Heart left ventricle (tissue), 16 donors: ENCODE data around the gene AIF1L. TPM values are rescaled to one million over a fixed set of nuclear protein-coding genes. Genes with fewer than 3 reads are reported as not detected.

Experiments
- ATAC-seq, 4 donors: fragments of 200-7000 bp; cut with Tn5 transposase; one replicate each; pipeline ENCODE4 v1.9.1; 2020 to 2022; ENCODE audit warnings: moderate library complexity in 4 of 4, mild to moderate bottlenecking in 3 of 4, moderate number of reproducible peaks in 1 of 4
- DNase-seq, 5 donors: peaks; one replicate each; pipeline ENCODE4 v3.0.0-alpha.2; 2020
- H3K27ac ChIP-seq, 12 donors: fragments of 200-600 bp; sonication (generic) in 4 of 12; one replicate each; pipeline versions ENCODE4 v1.5.0 to v1.8.0; 2016 to 2022; ENCODE audit warnings: mild to moderate bottlenecking in 2 of 12
- H3K27me3 ChIP-seq, 9 donors: fragments of 200-600 bp; sonication (generic) in 2 of 9; one replicate each; pipeline versions ENCODE4 v1.5.1 to v1.8.0; 2016 to 2022; ENCODE audit warnings: mild to moderate bottlenecking in 3 of 9
- H3K36me3 ChIP-seq, 9 donors: fragments of 200-600 bp; sonication (generic) in 2 of 9; one replicate each; pipeline versions ENCODE4 v1.5.0 to v1.8.0; 2018 to 2022; ENCODE audit warnings: mild to moderate bottlenecking in 2 of 9
- H3K4me1 ChIP-seq, 12 donors: fragments of 200-600 bp; sonication (generic) in 4 of 12; one replicate each; pipeline versions ENCODE4 v1.5.0 to v1.8.0; 2016 to 2022; ENCODE audit warnings: mild to moderate bottlenecking in 3 of 12
- H3K4me3 ChIP-seq, 12 donors: fragments of 200-600 bp; sonication (generic) in 4 of 12; one replicate each; pipeline versions ENCODE4 v1.5.0 to v1.8.0; 2017 to 2022; ENCODE audit warnings: mild to moderate bottlenecking in 9 of 12, moderate library complexity in 4 of 12
- H3K9me3 ChIP-seq, 12 donors: fragments of 200-600 bp; sonication (generic) in 4 of 12; one replicate each; pipeline versions ENCODE4 v1.5.0 to v1.8.0; 2016 to 2022; ENCODE audit warnings: mild to moderate bottlenecking in 1 of 12
- POLR2A ChIP-seq, 2 donors: fragments of 450-650 bp; IDR thresholded peaks; one replicate each; pipeline ENCODE4 v1.6.1; 2017; ENCODE audit warnings: antibody characterized with exemption in 2 of 2, mild to moderate bottlenecking in 2 of 2, moderate library complexity in 2 of 2
- WGBS, 4 donors: extraction: QIAGEN DNeasy Blood & Tissue Kit in 2 of 4; methylation state at CpG; one replicate each; pipeline versions ENCODE4 v1.1.5 to v1.1.7; 2013 to 2018; 5-methylcytosine and 5-hydroxymethylcytosine counted together
- intact Hi-C, 10 donors: fragments of 100-400 bp; cut with DNase I; formaldehyde crosslinking; loops; one replicate each; pipeline versions ENCODE4 v1.11.1 to v1.14.2; 2022
- long read RNA-seq, 3 donors: library from polyadenylated mRNA; unstranded; transcript quantifications; one replicate each; pipeline ENCODE4 v2.0.0, GENCODE V29; 2020 to 2021
- polyA plus RNA-seq, 2 donors: library from polyadenylated mRNA; stranded (reverse); fragments of 200-250 nt; gene quantifications; one replicate each; pipeline ENCODE4 v1.2.3, GENCODE V29; 2013
- total RNA-seq, 9 donors: library from RNA; depleted of rRNA in 2 of 9; stranded (reverse); fragments of >200 nt in 2 of 9; fragmentation: NEBNext Ultra II Directional in 3 of 9; extraction: Animal tissue kit (Norgen Biotek cat#: 25700) in 3 of 9; gene quantifications; one replicate each; pipeline versions ENCODE4 v1.1.0 to v1.2.4, GENCODE V29; 2016 to 2023
- TF ChIP-seq, protein P1 (sequence below), 12 donors: fragments of 200-600 bp; sonication (generic) in 4 of 12; IDR thresholded peaks; one replicate each; pipeline versions ENCODE4 v1.5.0 to v1.8.0; 2018 to 2022; ENCODE audit warnings: antibody characterized with exemption in 12 of 12, mild to moderate bottlenecking in 5 of 12
- donor health status: ischemic (EF 13 %, LVEDD 7.1; RV severe dilation, severe dysfunction).
- donor health status: healthy with polysubstance abuse.
- donor health status: DM: no; HTN: yes; CAD: no.
- donor health status: DM: no; HTN: no; CAD: no.
- donor health status: ischemic (EF 25% LVEDD 6.9; RV normal size, moderate dysfunction).
- donor health status: ischemic (EF 25% LVEDD 5.7; RV mildly dilated, moderate dysfunction).
- donor health status: healthy.
- donor health status: DM: yes; HTN: yes; CAD: no.
- donor health status: ischemic (EF 35%, LVEDD 5.7; RV mildly dilated, moderate dysfunction).
- donor health status: nonischemic (EF 11% LVEDD 7.7; RV severe dilation, severe dysfunction).
- donor health status: DM: yes; HTN: yes; CAD: no.
- donor health status: PGD.
- donor health status: ischemic (EF 29% LVEDD 5.4; RV normal size, mild dysfunction).
- donor health status: nonischemic (EF 23%, LVEDD 6.1; RV moderate dilation, normal function).

Gene AIF1L
- total RNA-seq (10 to 100 TPM; 12.1 to 93.8 (median 23.7) TPM), polyA plus RNA-seq (10 to 100 TPM; 15.9 to 23.1 TPM)
- long read RNA-seq, donor 1, transcript AIF1L-201 (6 exons, 3,364 nt) = major isoform, 12 of 25 reads
- long read RNA-seq, donor 1, partial matches to known transcripts = 12 of 25 reads
- long read RNA-seq, donor 1, other reads (novel, unspliced or antisense) = 1 of 25 reads
- long read RNA-seq, donor 2, transcript AIF1L-201 (6 exons, 3,364 nt) = major isoform, 146 of 206 reads
- long read RNA-seq, donor 2, transcript AIF1L-208 (6 exons, 3,398 nt) = minor isoform, 8 of 206 reads
- long read RNA-seq, donor 2, partial matches to known transcripts = 17 of 206 reads
- long read RNA-seq, donor 2, other reads (novel, unspliced or antisense) = 35 of 206 reads
- long read RNA-seq, donor 3, transcript AIF1L-201 (6 exons, 3,364 nt) = major isoform, 19 of 39 reads
- long read RNA-seq, donor 3, partial matches to known transcripts = 3 of 39 reads
- long read RNA-seq, donor 3, other reads (novel, unspliced or antisense) = 16 of 39 reads

DNA sequence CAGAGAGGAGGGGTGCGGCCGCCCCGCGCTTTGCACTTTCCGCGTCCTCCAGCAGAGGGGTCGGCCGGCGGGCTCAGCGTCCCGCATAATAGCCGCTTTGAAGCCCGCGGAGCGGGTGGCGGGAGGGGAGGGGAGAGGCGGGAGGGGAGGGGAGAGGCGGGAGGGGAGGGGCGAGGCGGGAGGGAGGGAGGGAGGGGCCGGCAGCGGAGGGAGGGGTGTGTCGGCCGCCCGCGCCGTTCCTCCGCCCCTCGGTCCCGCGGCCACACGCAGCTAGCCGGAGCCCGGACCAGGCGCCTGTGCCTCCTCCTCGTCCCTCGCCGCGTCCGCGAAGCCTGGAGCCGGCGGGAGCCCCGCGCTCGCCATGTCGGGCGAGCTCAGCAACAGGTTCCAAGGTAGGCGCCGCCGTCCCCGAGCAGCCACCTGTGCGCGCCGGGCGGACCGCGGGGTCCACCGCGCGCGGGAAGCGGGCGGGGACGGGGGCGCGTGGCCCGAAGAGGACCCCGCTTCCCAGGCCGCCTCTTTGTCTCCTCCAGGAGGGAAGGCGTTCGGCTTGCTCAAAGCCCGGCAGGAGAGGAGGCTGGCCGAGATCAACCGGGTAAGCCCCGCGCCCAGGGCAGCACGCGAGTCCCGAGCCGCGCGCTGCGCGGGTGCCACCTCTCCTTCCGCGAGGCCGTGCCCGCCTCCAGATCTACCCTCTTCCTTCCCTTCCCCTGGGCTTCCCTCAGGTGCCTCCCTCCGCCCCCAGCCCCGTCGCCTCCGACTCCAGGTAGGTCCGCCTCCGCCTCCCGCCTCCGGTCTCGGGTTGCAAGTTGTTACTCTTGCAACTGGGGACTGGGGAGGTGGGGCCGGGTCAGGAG, at the start of gene AIF1L:
TSS of gene AIF1L (plus strand) at position 263 of the 857 bp plus-strand sequence. CDS start at position 362, 99 bp downstream.
- ATAC-seq (peak in 3 of 4 donors; percentile 24 to 46 (median 28)), DNase-seq (peak; percentile 45 to 70 (median 61))
- peak in 1 of 2 donors; percentile 62 for TF ChIP-seq POLR2A (IDR thresholded peaks at IDR 0.05)
- TF ChIP-seq, protein P1, sequence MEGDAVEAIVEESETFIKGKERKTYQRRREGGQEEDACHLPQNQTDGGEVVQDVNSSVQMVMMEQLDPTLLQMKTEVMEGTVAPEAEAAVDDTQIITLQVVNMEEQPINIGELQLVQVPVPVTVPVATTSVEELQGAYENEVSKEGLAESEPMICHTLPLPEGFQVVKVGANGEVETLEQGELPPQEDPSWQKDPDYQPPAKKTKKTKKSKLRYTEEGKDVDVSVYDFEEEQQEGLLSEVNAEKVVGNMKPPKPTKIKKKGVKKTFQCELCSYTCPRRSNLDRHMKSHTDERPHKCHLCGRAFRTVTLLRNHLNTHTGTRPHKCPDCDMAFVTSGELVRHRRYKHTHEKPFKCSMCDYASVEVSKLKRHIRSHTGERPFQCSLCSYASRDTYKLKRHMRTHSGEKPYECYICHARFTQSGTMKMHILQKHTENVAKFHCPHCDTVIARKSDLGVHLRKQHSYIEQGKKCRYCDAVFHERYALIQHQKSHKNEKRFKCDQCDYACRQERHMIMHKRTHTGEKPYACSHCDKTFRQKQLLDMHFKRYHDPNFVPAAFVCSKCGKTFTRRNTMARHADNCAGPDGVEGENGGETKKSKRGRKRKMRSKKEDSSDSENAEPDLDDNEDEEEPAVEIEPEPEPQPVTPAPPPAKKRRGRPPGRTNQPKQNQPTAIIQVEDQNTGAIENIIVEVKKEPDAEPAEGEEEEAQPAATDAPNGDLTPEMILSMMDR (IDR thresholded peaks at IDR 0.05) = peak in 4 of 12 donors; percentile 16 to 41 (median 22)
- WGBS, 4 donors = 1% methylated on average over 35 to 97 of the region's 99 CpGs
- Histone ChIP-seq H3K27me3 (peaks cover 0 to 42% (median 10%) of the 10 kb centered on the region in 9 donors), H3K27ac (peak within 1 kb of the TSS; percentile 32 to 88 (median 80)), H3K4me1 (peaks cover 0 to 49% (median 22%) of the 10 kb centered on the region in 12 donors), H3K36me3 (no peaks in the 10 kb centered on the region), H3K9me3 (no peaks in the 10 kb centered on the region), H3K4me3 (peak within 1 kb of the TSS; percentile 60 to 89 (median 69))
- intact Hi-C loops = loop anchor here in 2 of 10 donors (5.0 kb wide), 1 partner anchor 39 kb away; no protein-coding TSS in a partner anchor

DNA sequence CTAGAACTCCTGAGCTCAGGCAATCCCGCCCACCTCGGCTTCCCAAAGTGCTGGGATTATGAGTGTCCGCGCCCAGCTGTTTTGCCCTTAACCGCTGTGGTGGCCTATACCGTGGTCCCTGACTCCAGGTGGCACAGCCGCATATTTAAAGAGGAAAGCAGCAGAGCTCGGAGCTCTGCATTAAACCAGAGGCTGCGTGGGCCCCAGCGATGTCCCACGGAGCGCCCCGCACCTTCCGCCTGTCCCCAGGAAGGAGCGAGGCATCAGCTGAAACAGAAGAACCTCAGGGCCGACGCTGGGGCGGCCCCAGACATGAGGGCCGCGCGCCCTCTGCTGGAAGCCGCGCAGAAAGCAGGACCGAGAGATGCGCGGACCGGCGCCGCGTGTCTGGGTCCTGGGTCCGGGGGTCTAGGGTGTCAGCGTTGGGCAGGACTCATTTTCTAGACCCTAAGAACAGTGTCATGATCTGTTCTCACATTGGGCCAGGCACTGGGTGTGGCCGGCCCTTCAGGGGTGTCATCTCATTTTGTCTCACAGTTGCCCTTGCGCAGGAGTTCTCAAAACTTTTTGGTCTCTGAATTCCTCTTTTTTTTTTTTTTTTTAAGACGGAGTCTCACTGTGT, 49.6 kb upstream of the AIF1L start:
- H3K4me3 ChIP-seq = peak overlapping the region in 1 of 12 donors; percentile 1

DNA sequence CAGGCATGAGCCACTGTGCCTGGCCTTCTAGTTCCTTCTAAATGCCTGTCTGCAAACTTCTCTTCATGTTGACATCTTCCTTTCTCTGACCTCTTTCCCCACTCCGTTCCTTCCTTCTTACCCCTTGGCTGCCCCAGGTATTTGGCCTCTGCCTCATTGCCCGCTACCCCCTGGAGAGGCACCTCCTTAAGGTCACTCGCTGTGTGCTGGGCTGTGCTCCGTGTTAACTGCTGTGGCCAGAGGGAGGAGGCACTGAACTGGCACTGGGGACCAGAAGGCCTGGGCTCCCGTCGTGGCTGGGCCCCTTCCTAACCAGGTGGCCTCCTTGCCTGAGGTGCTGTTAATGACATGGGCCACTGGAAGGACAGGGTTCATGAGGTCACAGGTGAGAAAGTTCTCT, 48.0 kb upstream of the AIF1L start:
- no peak for ATAC-seq
- TF ChIP-seq, protein P1 (IDR thresholded peaks at IDR 0.05) = no peak
- TF ChIP-seq POLR2A (IDR thresholded peaks at IDR 0.05) = no peak
- DNase-seq = no peak
- H3K27ac ChIP-seq = no peak overlapping the region
- peaks cover 0 to 6% (median 0%) of the 10 kb centered on the region in 12 donors for H3K4me1 ChIP-seq
- intact Hi-C loops = loop anchor here in 9 of 10 donors (5.0 to 10.0 kb wide), 7 partner anchors 106 to 346 kb away; no protein-coding TSS in a partner anchor
- H3K27me3 ChIP-seq = peaks cover 0 to 9% (median 0%) of the 10 kb centered on the region in 9 donors
- no peaks in the 10 kb centered on the region for H3K9me3 ChIP-seq
- WGBS, 4 donors = 46 to 76% (median 52%) methylated on average over 5 to 6 of the region's 6 CpGs
- no peaks in the 10 kb centered on the region for H3K36me3 ChIP-seq
- H3K4me3 ChIP-seq = no peak overlapping the region

More for the DNA sequence above, 49.6 kb upstream of the AIF1L start:
- 15 to 20% (median 17%) methylated on average over 32 to 35 of the region's 35 CpGs for WGBS, 4 donors
- ATAC-seq (peak; percentile 58 to 92 (median 85)), DNase-seq (peak; percentile 42 to 79 (median 64))
- no peaks in the 10 kb centered on the region for H3K36me3 ChIP-seq
- intact Hi-C loops = loop anchor here in 9 of 10 donors (1.0 to 10.0 kb wide), 10 partner anchors 104 to 346 kb away; no protein-coding TSS in a partner anchor
- TF ChIP-seq, protein P1 (IDR thresholded peaks at IDR 0.05) = peak; percentile 90 to 97 (median 92)
- TF ChIP-seq POLR2A (IDR thresholded peaks at IDR 0.05) = peak in 1 of 2 donors; percentile 17
- H3K27ac ChIP-seq = no peak overlapping the region
- peaks cover 0 to 6% (median 0%) of the 10 kb centered on the region in 12 donors for H3K4me1 ChIP-seq
- no peaks in the 10 kb centered on the region for H3K9me3 ChIP-seq
- H3K27me3 ChIP-seq = no peaks in the 10 kb centered on the region
